Kidney (tissue), 14 donors: ENCODE measurements around the gene EPHA6. TPM values are rescaled to one million over a fixed set of nuclear protein-coding genes. Genes with fewer than 3 reads are reported as not detected.

Source experiments
- DNase-seq, 5 donors: peaks; one replicate each; pipeline ENCODE4 v3.0.0-alpha.2; 2013 to 2020
- FAIRE-seq: peaks from 2 replicates; lab custom pipeline; 2012; peaks lifted over from hg19 to GRCh38; lab: Jason Lieb, UNC
- H3K27ac ChIP-seq, 2 donors: one replicate each; pipeline ENCODE4 v1.7.0; 2013; ENCODE audit warnings: low read depth in 2 of 2, low read length in 2 of 2, inconsistent platforms in 1 of 2
- H3K27me3 ChIP-seq: one replicate; pipeline ENCODE4 v1.7.1; 2013; ENCODE audit warnings: low read length, inconsistent platforms; ENCODE audit not compliant: control insufficient read depth, insufficient read depth
- H3K36me3 ChIP-seq, 3 donors: one replicate each; pipeline versions ENCODE4 v1.7.0 to v1.7.1; 2013; ENCODE audit warnings: low read length in 3 of 3, control low read depth in 1 of 3, inconsistent platforms in 1 of 3; ENCODE audit not compliant: insufficient read depth in 3 of 3, control insufficient read depth in 2 of 3
- H3K4me1 ChIP-seq, 3 donors: one replicate each; pipeline versions ENCODE4 v1.7.0 to v1.7.1; 2013; ENCODE audit warnings: low read length in 3 of 3, inconsistent platforms in 1 of 3, low read depth in 1 of 3; ENCODE audit not compliant: control insufficient read depth in 2 of 3, insufficient read depth in 2 of 3
- H3K4me3 ChIP-seq, 3 donors: one replicate each; pipeline versions ENCODE4 v1.7.0 to v1.8.1; 2013; ENCODE audit warnings: low read length in 3 of 3, control low read depth in 1 of 3, inconsistent platforms in 1 of 3
- H3K9ac ChIP-seq, 3 donors: one replicate each; pipeline versions ENCODE4 v1.7.0 to v1.7.1; 2013; ENCODE audit warnings: low read length in 3 of 3, control low read depth in 1 of 3, inconsistent platforms in 1 of 3
- H3K9me3 ChIP-seq, 3 donors: one replicate each; pipeline versions ENCODE4 v1.7.0 to v1.7.1; 2013; ENCODE audit warnings: low read length in 3 of 3, control low read depth in 1 of 3, inconsistent platforms in 1 of 3; ENCODE audit not compliant: control insufficient read depth in 2 of 3, insufficient read depth in 1 of 3
- CTCF ChIP-seq: IDR thresholded peaks from 3 replicates; pipeline ENCODE4 v1.5.1; 2012; ENCODE audit warnings: mild to moderate bottlenecking, moderate library complexity, borderline replicate concordance; ENCODE audit not compliant: insufficient read depth; ENCODE audit errors: extremely low read depth
- intact Hi-C: fragments of 100-400 bp; cut with DNase I; formaldehyde crosslinking; loops from one replicate; pipeline ENCODE4 v1.11.1; 2022
- polyA plus RNA-seq: library from polyadenylated mRNA; stranded (reverse); fragments of 350-450 nt; fragmentation: Illumina TruSeq; extraction: RNeasy Lipid Tissue Mini Kit (QIAGEN cat#74804); gene quantifications from one replicate; pipeline ENCODE4 v1.2.3, GENCODE V29; 2014; ENCODE audit warnings: low read depth, low replicate concordance; ENCODE audit not compliant: insufficient read depth
- total RNA-seq: library from RNA; stranded (reverse); fragmentation: NEBNext Ultra II Directional; extraction: Animal tissue kit (Norgen Biotek cat#: 25700); gene quantifications from one replicate; pipeline ENCODE4 v1.2.1, GENCODE V29; 2021
- donor health status: control.
- donor health status: control.
- donor health status: control.
- donor health status: control.
- donor health status: control.
- donor health status: DM: yes; HTN: yes; CAD: no.
- donor health status: Normal renal cell carcinoma (clear cell type).

Gene EPHA6
- total and polyA plus RNA-seq, 2 donors from 2014 or later = 0.66 TPM; not detected in 1

DNA sequence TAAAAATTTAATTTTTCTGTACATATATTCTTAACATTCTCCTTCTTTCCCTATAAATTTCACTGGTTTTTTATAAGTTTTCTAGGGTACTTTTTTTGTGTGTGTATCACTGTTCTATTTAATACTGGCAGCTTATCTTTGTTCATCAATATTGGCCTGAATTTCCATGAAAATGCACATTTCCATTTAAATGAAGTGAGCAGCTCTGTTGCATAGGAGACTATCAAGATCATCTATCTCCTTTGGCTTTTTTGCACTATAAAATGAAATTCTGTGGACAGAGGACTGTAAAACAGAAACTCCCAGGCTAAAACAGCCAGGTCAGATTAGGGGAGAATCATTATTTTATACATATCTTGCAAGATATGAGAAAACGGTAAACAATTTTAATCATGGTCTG is 673.2 kb downstream of the EPHA6 start:
- no peak for DNase-seq
- FAIRE-seq = no peak
- H3K9me3 ChIP-seq = no peaks in the 10 kb centered on the region
- H3K9ac ChIP-seq = no peak overlapping the region
- H3K36me3 ChIP-seq = no peaks in the 10 kb centered on the region
- no peaks in the 10 kb centered on the region for H3K4me1 ChIP-seq
- no peak overlapping the region for H3K27ac ChIP-seq
- intact Hi-C loops = no loop called here
- no peak overlapping the region for H3K4me3 ChIP-seq
- no peaks in the 10 kb centered on the region for H3K27me3 ChIP-seq
- no peak for TF ChIP-seq CTCF

- intact Hi-C loops = no loop called here
- Histone ChIP-seq H3K4me3 (no peak overlapping the region), H3K36me3 (no peaks in the 10 kb centered on the region), H3K9ac (no peak overlapping the region), H3K9me3 (no peaks in the 10 kb centered on the region), H3K27me3 (no peaks in the 10 kb centered on the region), H3K27ac (no peak overlapping the region), H3K4me1 (no peaks in the 10 kb centered on the region)
- no peak for TF ChIP-seq CTCF
- no peak for FAIRE-seq
- DNase-seq = no peak
These were observed 674.3 kb downstream of the EPHA6 start for GRCh38 chr3:97488741-97489140.

- no peaks in the 10 kb centered on the region for H3K9me3 ChIP-seq
- H3K36me3 ChIP-seq = no peaks in the 10 kb centered on the region
- H3K27ac ChIP-seq = no peak overlapping the region
- no peak for TF ChIP-seq CTCF
- no peaks in the 10 kb centered on the region for H3K4me1 ChIP-seq
- no peak for DNase-seq
- intact Hi-C loops = no loop called here
- no peak overlapping the region for H3K9ac ChIP-seq
- H3K4me3 ChIP-seq = no peak overlapping the region
- H3K27me3 ChIP-seq = no peaks in the 10 kb centered on the region
- no peak for FAIRE-seq
These were observed 681.5 kb downstream of the EPHA6 start for GRCh38 chr3:97495896-97496295.

DNA sequence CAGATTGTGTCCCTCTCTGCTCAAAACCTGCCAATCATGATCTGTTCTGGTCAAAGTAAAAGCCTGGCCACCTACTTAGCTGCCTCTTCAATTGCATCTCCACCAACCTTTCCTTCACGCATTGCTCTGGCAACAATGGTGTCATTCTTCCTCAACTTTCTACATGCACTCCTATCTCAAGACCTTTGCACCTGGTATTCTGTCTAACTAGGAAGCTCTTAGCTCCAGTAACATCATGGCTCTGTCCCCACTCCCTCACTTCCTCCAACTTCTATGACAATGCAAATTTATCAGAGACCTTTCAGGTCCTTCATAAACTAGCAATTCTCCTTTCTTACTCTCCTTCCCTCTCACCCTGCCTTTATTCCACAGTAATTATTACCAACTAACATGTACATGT is 682.7 kb downstream of the EPHA6 start:
- Histone ChIP-seq H3K4me1 (no peaks in the 10 kb centered on the region), H3K36me3 (no peaks in the 10 kb centered on the region), H3K27me3 (no peaks in the 10 kb centered on the region), H3K4me3 (no peak overlapping the region), H3K9ac (no peak overlapping the region), H3K27ac (no peak overlapping the region), H3K9me3 (no peaks in the 10 kb centered on the region)
- TF ChIP-seq CTCF = no peak
- DNase-seq (no peak), FAIRE-seq (no peak)
- intact Hi-C loops = no loop called here
